ENCODE data around the gene CTCF. TPM values are rescaled to one million over a fixed set of nuclear protein-coding genes. Genes with fewer than 3 reads are reported as not detected.

CTCF gene
- total RNA-seq, 4 donors from 2014 or later = 41.0 to 49.9 (median 44.2) TPM

GRCh38 chr16:67542464-67542863, 19.9 kb upstream of the CTCF start:
- DNase-seq (ENCODE audit: low spot score in 2 of 2) = no peak
- intact Hi-C loops (cut with DNase I; ENCODE audit: low total_unique reads) = no loop called here
- H3K4me3 ChIP-seq (ENCODE audit: low read depth, poor library complexity, severe bottlenecking) = no peak overlapping the region
- no peak for TF ChIP-seq CTCF (IDR thresholded peaks at IDR 0.05)
- TF ChIP-seq POLR2A (IDR thresholded peaks at IDR 0.05) = no peak

- H3K4me3 ChIP-seq (ENCODE audit: low read depth, poor library complexity, severe bottlenecking) = no peak overlapping the region
- 83 to 88% methylated on average over 8 of the region's 8 CpGs for WGBS, 2 donors
- DNase-seq (ENCODE audit: low spot score in 2 of 2) = no peak
- no peak for TF ChIP-seq CTCF (IDR thresholded peaks at IDR 0.05)
- no peak for TF ChIP-seq POLR2A (IDR thresholded peaks at IDR 0.05)
- intact Hi-C loops (cut with DNase I; ENCODE audit: low total_unique reads) = no loop called here
These were observed 19.3 kb upstream of the CTCF start for GRCh38 chr16:67543036-67543435.

- intact Hi-C loops (cut with DNase I; ENCODE audit: low total_unique reads) = no loop called here
- no peak for DNase-seq (ENCODE audit: low spot score in 2 of 2)
These were observed 18.7 kb upstream of the CTCF start for GRCh38 chr16:67543582-67543981.

GRCh38 chr16:67544329-67544841, 17.9 kb upstream of the CTCF start:
- 62 to 72% methylated on average over 13 of the region's 13 CpGs for WGBS, 2 donors
- TF ChIP-seq CTCF (IDR thresholded peaks at IDR 0.05) (no peak), POLR2A (IDR thresholded peaks at IDR 0.05) (no peak)

More at GRCh38 chr16:67543582-67543981, 18.7 kb upstream of the CTCF start:
- no peak for TF ChIP-seq POLR2A (IDR thresholded peaks at IDR 0.05)
- TF ChIP-seq CTCF (IDR thresholded peaks at IDR 0.05) = no peak
- 83 to 88% methylated on average over 6 of the region's 6 CpGs for WGBS, 2 donors
- H3K4me3 ChIP-seq (ENCODE audit: low read depth, poor library complexity, severe bottlenecking) = no peak overlapping the region

GRCh38 chr16:67544844-67545664, 17.3 kb upstream of the CTCF start:
- TF ChIP-seq CTCF (IDR thresholded peaks at IDR 0.05) = no peak
- TF ChIP-seq POLR2A (IDR thresholded peaks at IDR 0.05) = no peak
- DNase-seq (ENCODE audit: low spot score in 2 of 2) = peak in 1 of 2 donors; percentile 83
- intact Hi-C loops (cut with DNase I; ENCODE audit: low total_unique reads) = no loop called here
- 57 to 64% methylated on average over 13 to 15 of the region's 15 CpGs for WGBS, 2 donors
- H3K4me3 ChIP-seq (ENCODE audit: low read depth, poor library complexity, severe bottlenecking) = no peak overlapping the region

More at GRCh38 chr16:67544329-67544841, 17.9 kb upstream of the CTCF start:
- DNase-seq (ENCODE audit: low spot score in 2 of 2) = peak in 1 of 2 donors; percentile 87
- no peak overlapping the region for H3K4me3 ChIP-seq (ENCODE audit: low read depth, poor library complexity, severe bottlenecking)
- intact Hi-C loops (cut with DNase I; ENCODE audit: low total_unique reads) = no loop called here

Measured in lower leg skin (tissue), 4 donors.